ENCODE results near the gene LRRC45.

DNA sequence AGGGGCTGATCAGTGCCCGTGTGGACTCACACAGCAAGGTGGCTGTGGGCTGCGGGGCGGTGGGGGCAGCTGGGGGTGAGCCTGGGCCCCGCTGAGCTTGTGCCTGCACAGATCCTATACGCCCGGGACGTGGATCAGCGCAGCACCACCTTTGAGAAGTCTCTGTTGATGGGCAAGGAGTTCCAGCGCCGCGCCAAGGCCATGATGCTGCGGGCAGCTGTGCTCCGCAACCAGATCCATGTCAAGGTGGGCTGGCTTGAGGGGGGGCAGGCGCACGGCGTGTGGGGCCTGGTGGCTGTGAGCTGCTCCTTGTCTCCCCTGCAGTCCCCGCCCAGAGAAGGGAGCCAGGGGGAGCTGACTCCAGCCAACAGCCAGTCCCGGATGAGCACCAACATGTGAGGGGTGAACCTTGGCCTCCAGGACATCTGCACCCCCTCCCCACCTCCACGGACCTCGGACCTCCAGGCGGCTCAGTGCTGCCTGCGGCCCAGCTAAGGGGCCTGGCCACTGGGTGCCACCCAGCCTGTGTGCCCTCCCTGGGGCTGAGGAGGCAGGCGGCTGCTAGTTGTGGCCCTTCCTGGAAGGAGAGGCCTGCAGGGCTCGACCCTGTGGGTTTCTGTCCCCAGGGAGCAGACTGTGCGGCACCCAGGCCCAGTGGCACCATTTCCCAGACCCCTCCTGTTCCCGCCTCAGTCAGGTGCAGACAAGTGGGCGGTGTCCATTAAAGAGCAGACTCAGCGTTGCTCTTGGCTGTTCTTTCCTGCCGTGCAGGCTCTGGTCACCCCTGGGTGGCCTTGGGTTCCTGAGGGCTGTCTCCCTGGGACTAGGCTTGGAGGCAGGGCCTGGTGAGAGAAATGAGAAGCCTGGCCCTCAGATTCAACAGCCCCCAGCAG, 33.9 kb downstream of the LRRC45 start:
- TF ChIP-seq SMAD1 (IDR thresholded peaks at IDR 0.05; ENCODE audit: low read depth, low read length, partially characterized antibody) = no peak
- TF ChIP-seq ETV5 (CRISPR knock-in tag; IDR thresholded peaks at IDR 0.05; ENCODE audit: low read depth) = no peak
- TF ChIP-seq, protein P1, sequence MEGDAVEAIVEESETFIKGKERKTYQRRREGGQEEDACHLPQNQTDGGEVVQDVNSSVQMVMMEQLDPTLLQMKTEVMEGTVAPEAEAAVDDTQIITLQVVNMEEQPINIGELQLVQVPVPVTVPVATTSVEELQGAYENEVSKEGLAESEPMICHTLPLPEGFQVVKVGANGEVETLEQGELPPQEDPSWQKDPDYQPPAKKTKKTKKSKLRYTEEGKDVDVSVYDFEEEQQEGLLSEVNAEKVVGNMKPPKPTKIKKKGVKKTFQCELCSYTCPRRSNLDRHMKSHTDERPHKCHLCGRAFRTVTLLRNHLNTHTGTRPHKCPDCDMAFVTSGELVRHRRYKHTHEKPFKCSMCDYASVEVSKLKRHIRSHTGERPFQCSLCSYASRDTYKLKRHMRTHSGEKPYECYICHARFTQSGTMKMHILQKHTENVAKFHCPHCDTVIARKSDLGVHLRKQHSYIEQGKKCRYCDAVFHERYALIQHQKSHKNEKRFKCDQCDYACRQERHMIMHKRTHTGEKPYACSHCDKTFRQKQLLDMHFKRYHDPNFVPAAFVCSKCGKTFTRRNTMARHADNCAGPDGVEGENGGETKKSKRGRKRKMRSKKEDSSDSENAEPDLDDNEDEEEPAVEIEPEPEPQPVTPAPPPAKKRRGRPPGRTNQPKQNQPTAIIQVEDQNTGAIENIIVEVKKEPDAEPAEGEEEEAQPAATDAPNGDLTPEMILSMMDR (IDR thresholded peaks at IDR 0.05 in 2 of 3, conservative IDR thresholded peaks at IDR 0.05 in 1 of 3; ENCODE audit: insufficient read depth in 2 of 3, low read depth in 1 of 3, low read length in 3 of 3) = no peak
- TF ChIP-seq POLR2A (conservative IDR thresholded peaks at IDR 0.05) = peak; percentile 55
- TF ChIP-seq KDM1A (IDR thresholded peaks at IDR 0.05) = no peak
- TF ChIP-seq POLR2AphosphoS5 (IDR thresholded peaks at IDR 0.05; ENCODE audit: control insufficient read depth, insufficient read depth, low read depth, low read length) = no peak; the same call in 1 of the 2 replicates
- TF ChIP-seq, protein P2, sequence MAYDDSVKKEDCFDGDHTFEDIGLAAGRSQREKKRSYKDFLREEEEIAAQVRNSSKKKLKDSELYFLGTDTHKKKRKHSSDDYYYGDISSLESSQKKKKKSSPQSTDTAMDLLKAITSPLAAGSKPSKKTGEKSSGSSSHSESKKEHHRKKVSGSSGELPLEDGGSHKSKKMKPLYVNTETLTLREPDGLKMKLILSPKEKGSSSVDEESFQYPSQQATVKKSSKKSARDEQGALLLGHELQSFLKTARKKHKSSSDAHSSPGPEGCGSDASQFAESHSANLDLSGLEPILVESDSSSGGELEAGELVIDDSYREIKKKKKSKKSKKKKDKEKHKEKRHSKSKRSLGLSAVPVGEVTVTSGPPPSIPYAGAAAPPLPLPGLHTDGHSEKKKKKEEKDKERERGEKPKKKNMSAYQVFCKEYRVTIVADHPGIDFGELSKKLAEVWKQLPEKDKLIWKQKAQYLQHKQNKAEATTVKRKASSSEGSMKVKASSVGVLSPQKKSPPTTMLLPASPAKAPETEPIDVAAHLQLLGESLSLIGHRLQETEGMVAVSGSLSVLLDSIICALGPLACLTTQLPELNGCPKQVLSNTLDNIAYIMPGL (CRISPR knock-in tag; IDR thresholded peaks at IDR 0.05) = no peak
- no peak for TF ChIP-seq EP300 (IDR thresholded peaks at IDR 0.05; ENCODE audit: low read length)
- TF ChIP-seq KDM4B (IDR thresholded peaks at IDR 0.05; ENCODE audit: borderline replicate concordance in 2 of 2, low read depth in 1 of 2) = no peak
- no peak for TF ChIP-seq NFYB (IDR thresholded peaks at IDR 0.05; ENCODE audit: extremely low read depth, insufficient read length)
- TF ChIP-seq NFRKB (IDR thresholded peaks at IDR 0.05; ENCODE audit: low read depth) = no peak
- TF ChIP-seq CHD1 (IDR thresholded peaks at IDR 0.05; ENCODE audit: low read length) = no peak
